Measurements from ENCODE around the gene ZDHHC21.
A peak's percentile ranks its signal among the peaks of the same experiment; 100 is the strongest.

Gene ZDHHC21

DNA sequence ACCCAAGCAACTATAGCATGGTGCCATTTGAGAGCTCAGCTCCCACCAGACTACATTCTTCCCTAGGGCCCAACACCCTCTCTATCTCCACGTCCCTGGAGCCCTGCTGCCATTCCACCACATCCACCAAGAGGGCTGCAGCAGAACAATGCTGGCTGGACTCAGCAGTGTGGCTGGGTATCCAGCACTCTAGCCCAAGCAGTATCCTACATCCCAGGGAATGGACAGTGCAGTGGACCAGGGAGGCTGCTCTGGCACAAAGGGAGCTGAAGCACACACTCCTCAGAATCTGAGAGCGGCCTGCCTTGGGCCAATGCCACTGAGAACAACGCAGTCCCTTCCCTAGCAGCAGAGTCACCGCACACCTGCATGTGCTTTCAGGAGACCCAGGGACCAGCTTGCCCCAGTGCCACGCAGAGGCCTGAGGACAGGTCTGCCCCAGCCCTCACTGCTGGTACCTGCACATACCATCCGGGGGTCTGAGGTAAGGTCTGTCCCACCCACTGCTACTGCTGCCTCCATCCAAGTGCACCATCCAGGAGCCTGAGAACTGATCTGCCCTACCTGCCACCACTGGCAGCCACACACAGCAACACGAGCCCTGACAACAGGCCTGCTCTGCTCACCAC, 95.9 kb downstream of the ZDHHC21 start:
- no peak for DNase-seq

- no peak for DNase-seq
These were observed 99.8 kb downstream of the ZDHHC21 start for GRCh38 chr9:14593406-14593805.

GRCh38 chr9:14591411-14591810, 101.8 kb downstream of the ZDHHC21 start:
- no peak for DNase-seq

DNA sequence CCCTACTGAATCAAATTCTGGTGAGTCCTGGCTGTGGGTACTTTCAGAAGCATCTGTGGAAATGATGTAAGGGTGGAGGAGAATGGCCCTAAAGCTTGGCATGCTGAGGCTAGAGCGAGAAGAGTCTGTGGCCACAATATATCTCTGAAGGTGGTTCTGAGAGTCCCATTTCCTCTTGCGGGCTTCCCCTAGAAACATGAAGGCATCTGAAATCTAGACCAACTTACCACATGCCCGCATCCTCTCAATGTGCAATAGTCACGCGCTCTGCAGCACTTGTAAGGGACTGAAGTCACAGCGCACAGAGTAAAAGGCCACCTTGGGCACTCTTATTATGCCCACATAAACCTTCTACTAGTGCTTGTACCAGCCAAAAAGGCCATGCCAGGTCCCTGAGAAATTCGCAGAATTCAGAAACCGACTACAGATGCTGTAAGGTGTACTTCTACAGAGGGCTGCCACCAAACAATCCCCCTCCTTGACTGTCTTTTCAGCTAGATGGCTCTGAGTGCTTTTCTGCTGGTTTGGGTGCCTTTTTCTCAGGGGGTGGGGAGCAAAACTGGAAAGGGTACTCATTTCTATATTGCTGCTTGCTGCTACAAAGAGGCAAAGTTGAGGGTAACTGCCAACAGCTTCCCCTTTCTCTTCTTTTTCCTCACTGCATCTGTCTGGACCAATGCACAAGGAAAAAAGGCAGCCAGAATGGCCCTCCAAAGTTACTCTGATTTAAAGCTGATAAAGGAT, 107.3 kb downstream of the ZDHHC21 start:
- no peak for DNase-seq

DNA sequence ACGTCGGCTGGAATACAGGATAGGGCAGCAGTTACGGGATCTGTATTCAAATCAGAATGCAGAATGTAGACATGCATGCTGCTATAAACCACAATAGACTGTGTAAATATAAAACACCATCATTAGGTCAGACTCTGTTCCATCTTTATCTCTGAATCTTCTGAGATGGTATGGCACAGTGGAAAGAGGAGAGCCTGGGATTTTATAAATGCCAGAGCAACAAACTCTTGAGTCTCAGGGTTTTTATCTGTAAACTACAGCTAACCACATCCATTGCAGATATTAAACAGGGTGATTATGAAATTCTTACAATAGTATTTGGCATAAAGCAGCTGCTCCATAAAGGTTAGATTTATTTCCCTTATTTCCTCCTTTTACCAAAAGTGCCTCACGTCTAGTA, 108.7 kb downstream of the ZDHHC21 start:
- DNase-seq, result no peak

DNA sequence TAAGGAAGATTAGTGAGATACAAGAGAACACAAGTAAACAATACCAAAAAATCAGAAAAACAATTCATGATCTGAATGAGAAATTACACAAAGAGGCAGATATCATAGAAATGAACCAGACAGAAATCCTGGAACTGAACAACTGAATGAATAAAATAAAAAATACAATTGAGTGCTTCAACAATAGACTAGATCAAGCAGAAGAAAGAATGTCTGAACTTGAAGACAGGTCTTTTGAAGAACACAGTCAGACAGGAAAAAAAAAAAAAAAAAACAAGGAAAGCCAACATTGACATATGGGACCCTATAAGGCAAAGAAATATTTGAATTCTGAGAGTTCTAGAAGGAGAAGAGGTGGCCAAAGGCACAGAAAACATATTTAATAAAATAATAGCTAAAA, 115.2 kb downstream of the ZDHHC21 start:
- DNase-seq, result no peak

DNA sequence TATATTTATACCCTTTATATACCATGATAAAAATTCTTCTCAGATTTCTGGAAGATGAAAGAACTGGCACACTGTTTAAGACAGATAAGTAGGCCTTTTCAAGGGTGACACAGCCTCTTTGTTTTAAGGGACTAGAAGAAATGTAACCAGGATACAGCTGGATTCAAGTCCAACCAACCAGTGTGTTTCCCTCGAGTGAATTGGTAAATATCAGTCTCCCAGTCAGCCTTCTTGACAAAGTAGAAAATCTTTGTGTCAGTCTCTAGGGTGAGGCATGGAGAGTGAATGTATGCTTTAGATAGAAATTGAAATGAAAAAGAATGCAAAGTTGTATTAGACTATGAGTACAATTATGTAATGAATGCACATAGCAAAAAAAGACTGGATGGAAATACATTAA, 119.1 kb downstream of the ZDHHC21 start:
- DNase-seq, result no peak

- peak; percentile 0 for DNase-seq
These were observed 119.9 kb downstream of the ZDHHC21 start for GRCh38 chr9:14573319-14573718.

- no peak for DNase-seq
These were observed 127.7 kb downstream of the ZDHHC21 start for GRCh38 chr9:14565352-14566016.

- no peak for DNase-seq
These were observed 129.2 kb downstream of the ZDHHC21 start for GRCh38 chr9:14563902-14564624.

DNA sequence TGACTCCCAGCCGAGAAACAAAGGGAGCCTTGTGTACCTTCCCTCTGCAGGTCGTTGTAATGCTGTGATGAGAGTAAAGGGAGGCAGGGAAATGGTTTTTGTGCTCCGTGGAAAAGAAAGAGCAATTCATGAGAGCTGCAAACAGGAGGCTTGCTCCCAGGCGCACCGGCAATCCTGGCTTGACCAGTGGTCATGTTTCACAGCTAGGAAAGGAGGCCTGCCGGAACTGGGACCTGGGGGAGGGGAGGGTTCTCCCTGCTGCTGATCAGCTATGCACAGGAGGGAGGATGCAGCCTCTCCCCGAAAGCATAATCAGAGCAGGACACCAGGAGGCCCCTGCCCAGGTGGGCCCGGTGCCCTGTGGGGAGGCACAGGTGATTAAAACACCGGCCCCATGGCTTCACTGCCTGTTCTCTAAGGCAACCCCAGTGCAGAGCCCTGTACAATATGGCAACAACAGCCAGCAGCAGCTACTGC, 131.3 kb downstream of the ZDHHC21 start:
- DNase-seq, result no peak
